Measurements from ENCODE around the gene FMR1. TPM values are rescaled to one million over a fixed set of nuclear protein-coding genes. Genes with fewer than 3 reads are reported as not detected.
A peak's percentile ranks its signal among the peaks of the same experiment; 100 is the strongest.

Gene FMR1
- 49.6 and 50.9 TPM in 2 replicates for total RNA-seq (2014; rRNA removed; shearing (Covaris generic))

DNA sequence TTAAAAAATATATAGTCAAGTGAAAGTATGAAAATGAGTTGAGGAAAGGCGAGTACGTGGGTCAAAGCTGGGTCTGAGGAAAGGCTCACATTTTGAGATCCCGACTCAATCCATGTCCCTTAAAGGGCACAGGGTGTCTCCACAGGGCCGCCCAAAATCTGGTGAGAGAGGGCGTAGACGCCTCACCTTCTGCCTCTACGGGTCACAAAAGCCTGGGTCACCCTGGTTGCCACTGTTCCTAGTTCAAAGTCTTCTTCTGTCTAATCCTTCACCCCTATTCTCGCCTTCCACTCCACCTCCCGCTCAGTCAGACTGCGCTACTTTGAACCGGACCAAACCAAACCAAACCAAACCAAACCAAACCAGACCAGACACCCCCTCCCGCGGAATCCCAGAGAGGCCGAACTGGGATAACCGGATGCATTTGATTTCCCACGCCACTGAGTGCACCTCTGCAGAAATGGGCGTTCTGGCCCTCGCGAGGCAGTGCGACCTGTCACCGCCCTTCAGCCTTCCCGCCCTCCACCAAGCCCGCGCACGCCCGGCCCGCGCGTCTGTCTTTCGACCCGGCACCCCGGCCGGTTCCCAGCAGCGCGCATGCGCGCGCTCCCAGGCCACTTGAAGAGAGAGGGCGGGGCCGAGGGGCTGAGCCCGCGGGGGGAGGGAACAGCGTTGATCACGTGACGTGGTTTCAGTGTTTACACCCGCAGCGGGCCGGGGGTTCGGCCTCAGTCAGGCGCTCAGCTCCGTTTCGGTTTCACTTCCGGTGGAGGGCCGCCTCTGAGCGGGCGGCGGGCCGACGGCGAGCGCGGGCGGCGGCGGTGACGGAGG, at the start of gene FMR1:
TSS of gene FMR1 (plus strand) at position 728 of the 831 bp plus-strand sequence. CDS start 261 bp downstream, outside the sequence.
- peak; percentile 90 for DNase-seq (ENCODE audit: low spot score)

DNA sequence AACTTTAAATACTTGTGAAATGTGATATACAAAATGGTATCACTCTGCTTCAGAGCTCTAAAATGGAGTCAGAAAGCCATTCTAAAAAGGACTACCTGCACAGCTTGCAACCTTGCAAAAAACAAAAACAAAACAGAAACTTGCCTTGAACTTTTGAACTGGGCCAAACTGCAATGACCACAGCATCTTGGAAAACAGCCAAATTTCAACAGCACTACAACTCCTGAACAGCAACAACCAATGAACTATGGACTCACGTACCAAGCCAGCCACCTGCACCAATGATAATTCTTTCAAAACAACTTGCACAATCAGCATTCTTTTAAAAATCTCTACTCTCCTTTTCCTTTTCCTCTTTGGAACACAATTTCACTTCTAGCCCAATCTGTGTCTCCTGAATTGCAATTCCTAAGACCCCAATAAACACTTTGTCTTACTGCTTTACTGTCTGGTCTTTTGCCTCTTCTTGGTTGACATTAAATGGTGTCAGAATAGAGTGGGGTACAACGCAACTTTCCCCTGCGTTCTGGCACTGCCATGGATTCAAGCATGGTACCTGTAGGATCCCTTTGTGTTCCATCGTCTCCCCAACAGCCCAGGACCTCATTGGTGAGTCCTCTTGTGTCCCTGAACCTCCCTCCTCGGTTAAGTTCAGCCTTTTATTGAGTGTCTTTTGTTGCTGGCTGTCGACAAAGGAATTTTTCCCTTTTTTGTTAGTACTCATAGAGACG, 35.7 kb upstream of the FMR1 start:
- peak; percentile 26 for DNase-seq (ENCODE audit: low spot score)

DNA sequence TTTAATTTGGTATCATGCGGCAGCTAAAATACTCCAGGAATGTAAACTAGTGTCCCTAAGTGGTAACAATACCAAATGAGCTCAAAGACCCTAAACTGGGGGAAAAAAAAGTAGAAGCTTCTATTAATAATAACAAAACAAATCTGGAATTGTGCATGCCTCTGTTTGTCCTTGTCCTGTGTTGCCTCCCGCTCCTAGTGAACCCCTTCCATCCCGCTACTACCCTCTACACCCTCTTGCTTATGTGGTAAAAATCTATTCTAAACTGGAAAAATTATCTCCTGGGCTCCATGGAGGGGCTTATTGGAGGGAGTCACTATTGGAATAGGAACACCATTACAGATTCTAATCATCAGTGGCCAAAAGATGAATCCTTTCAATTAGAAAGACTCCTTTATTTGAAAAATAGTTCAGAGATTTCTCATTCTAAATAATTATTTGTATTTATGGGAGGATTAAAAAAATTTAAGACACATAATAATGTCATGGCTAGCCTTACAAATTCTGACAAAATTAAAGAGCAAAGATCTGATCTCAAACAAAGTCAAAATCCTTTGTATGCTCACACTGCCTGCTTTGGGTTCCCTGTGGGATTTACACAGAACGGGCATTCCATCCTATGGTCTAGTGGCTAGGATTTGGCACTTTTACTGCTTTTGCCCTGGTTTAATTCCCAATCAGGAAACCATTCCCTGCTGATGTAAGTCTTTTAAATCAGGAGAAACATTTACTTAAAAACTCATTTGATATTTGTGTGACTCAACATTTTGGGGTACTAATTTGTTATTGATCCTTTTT, 34.7 kb upstream of the FMR1 start:
- DNase-seq (ENCODE audit: low spot score) = no peak

DNA sequence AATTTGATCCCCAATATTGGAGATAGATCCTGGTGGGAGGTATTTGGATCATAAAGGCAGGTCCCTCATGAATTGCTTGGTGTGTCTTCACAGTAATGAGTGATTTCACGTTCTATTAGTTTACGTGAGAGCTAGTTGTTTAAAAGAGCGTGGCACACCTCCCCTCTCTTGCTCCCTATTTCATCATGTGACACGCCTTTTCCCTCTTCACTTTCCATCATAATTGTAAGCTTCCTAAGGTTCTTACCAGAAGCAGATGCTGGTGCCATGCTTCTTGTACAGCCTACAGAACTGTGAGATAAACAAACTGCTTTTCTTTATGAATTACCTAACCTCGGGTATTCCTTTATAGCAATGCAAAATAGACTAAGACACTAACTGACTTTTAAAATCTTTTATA, 34.0 kb upstream of the FMR1 start:
- DNase-seq (ENCODE audit: low spot score) = no peak

DNA sequence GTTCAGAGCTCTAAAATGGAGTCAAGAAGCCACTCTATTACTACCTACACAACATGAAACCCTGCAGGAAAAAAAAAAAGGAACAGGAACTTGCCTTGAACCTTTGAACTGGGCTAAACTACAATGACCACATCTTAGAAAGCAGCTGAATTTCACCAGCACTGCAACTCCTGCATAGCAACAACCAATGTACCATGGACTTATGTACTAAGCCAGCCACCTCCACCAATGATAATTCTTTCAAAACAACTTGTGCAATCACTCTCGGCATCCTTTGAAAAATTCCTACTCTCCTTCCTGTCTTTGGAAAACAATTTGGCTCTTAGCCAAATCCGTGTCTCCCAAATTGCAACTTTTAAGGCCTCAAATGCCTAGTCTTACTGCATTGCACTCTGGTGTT, 26.8 kb upstream of the FMR1 start:
- peak; percentile 1 for DNase-seq (ENCODE audit: low spot score)

DNA sequence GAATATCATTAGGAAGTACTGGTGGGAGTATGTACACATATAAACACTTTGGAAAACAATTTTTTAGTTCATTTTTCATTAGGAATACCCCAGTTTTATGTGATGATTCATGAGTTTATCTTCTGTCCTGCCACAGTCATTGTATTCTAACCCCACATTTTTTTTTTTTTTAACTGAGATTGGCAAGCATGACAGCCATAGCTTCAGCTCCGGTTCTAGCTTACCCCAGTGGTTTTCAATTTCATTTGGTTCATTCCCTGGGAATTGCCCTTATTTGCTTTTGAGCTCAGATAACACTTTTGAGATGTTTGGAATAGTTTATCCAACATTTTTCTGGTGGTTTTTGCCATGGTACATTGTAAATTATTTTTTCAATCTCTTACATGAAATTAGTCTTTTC, 21.0 kb upstream of the FMR1 start:
- no peak for DNase-seq (ENCODE audit: low spot score)

DNA sequence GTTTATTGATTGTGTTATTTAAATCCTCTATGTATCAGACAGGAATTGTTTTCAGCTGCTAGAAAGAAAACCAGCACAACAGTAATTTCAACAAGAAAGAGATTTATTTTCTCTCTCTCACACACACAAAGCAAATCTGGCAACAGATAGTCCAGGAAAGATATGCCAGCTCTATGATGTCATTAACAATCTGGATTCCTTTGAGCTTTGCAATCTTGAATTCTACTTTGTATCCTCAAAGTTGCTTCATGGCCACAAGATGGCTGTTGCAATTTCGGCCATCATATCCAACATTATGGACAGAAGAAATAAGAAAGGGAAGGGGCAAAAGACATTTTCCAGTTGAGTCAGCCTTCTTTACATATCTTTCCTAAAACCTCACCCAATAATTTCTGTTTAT, 19.8 kb upstream of the FMR1 start:
- DNase-seq (ENCODE audit: low spot score) = peak; percentile 44

DNA sequence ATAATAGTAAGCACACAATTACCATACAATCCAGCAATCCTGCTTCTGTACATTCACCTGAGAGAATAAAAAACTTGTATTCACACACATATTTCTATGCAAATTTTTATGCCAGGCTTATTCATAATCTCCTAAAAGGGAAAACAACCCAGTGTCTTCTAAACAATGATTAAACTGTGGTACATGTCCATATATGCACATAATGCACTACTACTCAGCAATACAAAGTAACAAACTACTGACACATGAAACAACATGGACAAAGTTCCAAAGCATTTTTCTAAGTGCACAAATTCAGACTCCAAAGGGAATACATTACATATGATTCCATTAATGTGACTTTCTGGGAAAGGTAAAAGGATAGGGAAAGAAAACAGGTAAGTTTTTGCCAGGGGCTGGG, 18.0 kb upstream of the FMR1 start:
- DNase-seq (ENCODE audit: low spot score) = no peak

DNA sequence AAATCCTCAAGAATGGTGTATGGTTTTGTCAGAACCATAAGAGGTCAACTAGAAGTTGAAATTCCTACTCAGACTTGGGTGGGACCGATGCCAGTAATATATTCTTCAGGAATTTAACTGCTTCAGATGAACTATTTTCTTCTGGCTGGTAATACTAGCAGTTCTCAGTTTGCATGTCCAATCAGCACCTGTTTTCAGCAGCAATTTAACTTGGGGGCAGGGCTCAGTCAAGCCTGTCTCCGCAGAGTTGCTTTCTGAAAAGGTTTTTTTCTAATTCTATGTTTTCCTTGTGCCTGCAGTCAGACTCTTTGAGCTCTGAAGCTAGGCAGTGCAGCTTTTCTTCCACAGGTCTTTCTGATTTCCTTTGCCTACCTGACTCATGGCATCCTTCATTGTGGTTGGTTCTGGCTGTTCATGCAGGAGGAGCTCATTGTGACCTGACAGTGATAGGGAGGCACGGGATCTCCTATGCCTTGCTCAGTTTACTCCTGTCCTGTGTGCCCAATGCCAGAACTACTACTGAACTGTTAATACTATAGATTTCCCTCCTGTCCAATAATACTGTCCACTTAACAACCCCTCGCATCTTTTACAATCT, 17.3 kb upstream of the FMR1 start:
- DNase-seq (ENCODE audit: low spot score) = peak; percentile 2

DNA sequence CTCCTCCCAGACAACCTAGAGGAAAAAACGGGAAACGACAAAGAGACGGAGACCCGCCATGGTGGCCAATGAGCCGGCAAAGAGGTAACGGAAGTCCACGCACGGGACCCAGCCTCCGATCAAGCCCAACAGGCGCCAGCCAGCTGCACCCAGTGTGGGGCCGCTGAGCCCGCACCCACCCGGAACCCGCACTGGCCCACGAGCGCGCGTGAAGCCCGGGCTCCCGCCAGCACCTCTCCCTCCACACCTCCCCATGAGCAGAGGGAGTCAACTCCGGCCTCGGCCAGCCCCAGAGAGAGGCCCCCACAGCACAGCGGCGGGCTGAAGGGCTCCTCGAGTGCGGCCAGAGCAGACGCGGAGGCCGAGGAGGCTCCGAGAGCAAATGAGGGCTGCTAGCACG, 14.6 kb upstream of the FMR1 start:
- DNase-seq (ENCODE audit: low spot score) = no peak

DNA sequence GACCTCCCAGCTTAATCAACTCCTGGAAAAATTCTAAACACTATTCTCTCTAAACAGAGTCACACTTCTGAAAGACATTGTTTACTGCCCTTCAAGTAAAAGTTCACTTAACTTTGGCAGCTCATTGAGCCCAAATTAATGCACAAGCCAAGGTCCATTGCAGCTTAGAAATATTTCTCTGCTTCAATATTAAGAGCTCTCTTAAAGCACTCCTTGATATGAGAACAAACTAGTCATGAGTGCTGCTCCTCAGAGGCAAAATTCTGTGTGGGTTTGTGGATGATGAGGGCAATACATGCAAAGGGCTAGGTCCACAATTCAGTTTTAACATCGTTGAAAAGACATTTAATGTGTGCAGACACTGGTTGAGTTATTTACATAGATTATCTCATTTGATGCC, 12.8 kb upstream of the FMR1 start:
- DNase-seq (ENCODE audit: low spot score) = no peak

DNA sequence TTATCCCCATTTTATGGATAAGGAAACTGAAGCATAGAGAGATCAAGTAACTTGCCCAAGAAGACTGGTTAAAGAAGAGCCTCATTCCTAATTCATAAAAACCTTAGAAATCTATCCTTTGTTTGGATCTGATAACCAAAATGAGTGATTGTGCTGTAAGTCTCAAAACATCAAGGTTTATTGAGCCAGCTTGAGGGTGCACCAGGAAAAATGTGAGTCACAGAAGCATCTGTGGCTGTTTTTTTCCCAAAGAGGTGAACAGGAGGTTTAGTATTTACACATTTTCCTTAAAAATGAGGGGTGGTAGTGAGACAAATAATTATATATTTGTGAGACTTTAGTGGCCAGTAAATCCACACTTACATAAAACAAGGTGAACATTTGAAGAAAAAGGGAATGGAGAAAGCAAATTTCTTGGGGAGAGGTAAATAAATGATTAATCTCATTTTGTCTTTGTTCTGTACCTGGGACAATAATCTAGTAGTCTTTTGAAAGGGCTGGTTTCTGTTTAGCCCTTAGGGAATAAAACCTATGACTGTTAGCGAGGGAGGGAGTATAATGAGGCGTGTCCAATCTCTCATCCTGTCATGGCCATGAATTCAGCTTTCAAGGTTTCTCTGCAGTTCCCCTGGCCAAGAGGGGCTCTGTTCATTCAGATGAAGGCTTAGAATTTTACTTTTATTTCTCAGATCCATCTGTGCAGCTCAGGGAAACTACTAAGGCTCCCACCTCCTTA, 12.2 kb upstream of the FMR1 start:
- DNase-seq (ENCODE audit: low spot score) = no peak

DNA sequence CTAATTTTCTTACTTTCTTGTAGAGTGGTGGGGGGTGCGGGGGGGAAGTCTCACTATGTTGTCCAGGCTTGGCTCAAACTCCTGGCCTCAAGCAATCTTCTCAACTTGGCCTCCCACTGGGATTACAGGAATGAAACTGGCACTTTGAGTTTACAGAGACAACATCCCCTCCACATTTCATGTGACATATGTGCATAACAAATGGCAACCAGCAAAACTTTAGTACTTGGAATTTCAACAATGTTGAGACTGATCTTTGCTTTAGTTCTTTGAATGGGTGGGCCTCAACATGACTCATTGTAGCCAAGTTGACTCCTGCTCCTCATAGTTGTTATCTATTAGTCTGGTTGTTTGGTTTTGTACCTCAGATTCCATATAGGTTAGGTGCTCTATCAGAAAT, 11.4 kb upstream of the FMR1 start:
- peak; percentile 5 for DNase-seq (ENCODE audit: low spot score)

DNA sequence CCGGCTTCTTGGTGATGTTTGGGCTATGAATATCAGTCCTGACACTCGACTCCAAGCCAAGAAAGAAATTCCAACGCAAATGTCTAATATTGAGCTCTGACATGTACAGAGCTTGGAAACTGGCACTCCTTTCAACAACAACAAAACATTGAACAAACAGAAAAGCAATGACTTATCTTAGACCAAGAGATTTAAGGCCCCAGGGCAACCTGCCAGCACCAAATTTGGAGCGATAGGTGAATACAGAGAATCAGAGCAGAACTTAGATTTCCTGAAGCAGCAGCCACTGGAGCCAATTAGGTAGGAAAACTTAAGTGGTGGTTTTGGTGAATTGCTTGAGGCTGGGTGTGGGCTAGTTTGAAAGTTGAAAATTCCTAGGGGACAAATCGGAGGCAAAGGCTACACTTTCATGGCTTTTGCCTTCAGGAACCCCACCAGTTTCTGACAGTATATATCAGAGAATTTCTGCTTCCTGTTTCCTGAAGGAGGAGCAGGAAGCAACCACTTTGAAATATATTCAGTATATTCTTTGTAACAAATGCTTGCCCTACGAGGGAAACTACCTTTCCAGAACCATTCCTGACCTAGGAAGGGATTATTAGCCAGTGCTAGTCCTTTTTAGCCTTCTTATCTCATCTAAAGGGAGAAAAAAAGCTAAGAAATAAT, 10.1 kb upstream of the FMR1 start:
- no peak for DNase-seq (ENCODE audit: low spot score)

DNA sequence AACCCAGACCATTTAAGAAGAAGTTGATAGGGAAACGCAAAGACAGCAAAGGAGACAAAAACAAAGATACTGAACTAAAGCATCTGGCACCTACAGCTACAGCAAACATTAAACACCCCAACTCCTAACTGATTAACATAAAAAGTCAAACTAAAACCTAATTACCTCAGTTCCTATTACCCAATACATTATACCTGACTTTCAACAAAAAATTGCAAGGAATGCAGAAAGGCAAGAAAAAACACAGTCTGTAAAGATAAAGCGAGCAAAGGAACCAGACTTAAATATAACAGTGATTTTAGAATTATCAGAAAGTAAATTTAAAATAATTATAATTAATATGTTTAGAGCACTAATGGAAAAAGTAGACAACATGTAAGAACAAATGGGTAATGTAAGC, 9.4 kb upstream of the FMR1 start:
- DNase-seq (ENCODE audit: low spot score) = no peak

DNA sequence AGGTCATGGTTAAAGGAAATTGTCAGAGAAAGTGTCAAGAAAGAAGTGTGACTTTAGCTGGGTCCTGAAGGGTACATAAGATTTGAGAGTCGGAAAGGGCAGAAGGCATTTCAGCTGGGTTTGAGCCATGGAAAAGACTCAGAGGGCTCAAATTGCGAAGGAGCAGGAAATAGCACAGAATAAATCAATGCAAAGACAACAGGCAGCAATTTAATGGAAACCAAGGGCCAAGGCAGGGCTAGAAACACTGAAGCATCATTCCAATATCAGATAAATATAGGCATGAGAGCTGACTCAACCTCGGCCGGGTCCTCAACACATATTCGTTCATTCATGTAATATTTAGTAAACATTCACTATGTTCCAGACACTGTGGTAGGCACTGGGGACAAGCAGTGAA, 3.6 kb upstream of the FMR1 start:
- DNase-seq (ENCODE audit: low spot score) = no peak

DNA sequence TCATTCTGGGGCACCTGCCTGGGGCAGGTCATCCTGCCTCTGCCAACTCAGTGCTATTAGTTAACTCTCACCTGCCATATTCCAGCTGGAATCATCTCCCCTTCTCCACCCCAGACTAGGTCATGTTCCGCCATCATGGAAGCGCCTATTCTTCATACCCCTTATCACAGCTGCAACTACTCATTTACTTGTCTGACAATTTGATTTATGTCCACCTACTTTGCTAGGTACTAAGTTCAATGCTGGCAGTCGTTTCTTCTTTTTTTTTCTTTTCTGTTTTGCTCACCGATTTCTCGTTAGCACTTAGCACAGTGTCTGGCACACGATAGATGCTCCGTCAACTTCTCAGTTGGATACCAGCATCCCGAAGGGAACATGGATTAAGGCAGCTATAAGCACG, 1.1 kb upstream of the FMR1 start:
- DNase-seq (ENCODE audit: low spot score) = no peak

DNA sequence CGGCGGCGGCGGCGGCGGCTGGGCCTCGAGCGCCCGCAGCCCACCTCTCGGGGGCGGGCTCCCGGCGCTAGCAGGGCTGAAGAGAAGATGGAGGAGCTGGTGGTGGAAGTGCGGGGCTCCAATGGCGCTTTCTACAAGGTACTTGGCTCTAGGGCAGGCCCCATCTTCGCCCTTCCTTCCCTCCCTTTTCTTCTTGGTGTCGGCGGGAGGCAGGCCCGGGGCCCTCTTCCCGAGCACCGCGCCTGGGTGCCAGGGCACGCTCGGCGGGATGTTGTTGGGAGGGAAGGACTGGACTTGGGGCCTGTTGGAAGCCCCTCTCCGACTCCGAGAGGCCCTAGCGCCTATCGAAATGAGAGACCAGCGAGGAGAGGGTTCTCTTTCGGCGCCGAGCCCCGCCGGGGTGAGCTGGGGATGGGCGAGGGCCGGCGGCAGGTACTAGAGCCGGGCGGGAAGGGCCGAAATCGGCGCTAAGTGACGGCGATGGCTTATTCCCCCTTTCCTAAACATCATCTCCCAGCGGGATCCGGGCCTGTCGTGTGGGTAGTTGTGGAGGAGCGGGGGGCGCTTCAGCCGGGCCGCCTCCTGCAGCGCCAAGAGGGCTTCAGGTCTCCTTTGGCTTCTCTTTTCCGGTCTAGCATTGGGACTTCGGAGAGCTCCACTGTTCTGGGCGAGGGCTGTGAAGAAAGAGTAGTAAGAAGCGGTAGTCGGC, 528 bp downstream of the FMR1 start:
- DNase-seq (ENCODE audit: low spot score) = peak; percentile 44

DNA sequence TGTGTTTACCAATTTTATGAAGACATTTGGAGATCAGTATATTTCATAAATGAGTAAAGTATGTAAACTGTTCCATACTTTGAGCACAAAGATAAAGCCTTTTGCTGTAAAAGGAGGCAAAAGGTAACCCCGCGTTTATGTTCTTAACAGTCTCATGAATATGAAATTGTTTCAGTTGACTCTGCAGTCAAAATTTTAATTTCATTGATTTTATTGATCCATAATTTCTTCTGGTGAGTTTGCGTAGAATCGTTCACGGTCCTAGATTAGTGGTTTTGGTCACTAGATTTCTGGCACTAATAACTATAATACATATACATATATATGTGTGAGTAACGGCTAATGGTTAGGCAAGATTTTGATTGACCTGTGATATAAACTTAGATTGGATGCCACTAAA, 1.9 kb downstream of the FMR1 start:
- no peak for DNase-seq (ENCODE audit: low spot score)

DNA sequence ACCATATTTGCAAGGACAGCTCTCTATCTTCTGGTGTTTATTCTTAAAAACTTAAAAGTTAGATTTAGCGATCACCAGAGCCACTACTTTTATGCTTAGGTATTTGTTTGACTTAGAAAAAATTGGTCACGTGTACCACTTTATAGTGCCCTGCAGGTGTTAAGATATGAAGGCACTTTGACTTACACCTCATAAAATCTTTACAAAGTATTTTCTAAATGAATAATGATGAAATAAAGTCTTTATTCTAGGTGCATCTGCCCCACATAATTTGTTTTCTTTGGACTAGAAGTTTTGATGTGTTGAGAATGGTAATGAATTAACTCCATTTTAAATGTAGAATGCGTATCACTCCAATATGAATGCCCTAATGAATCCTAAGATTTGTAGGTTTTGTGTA, 2.9 kb downstream of the FMR1 start:
- no peak for DNase-seq (ENCODE audit: low spot score)
